Endothelial cell of umbilical vein (primary cell): ENCODE measurements around the gene CDKL5. TPM values are rescaled to one million over a fixed set of nuclear protein-coding genes. Genes with fewer than 3 reads are reported as not detected.

Experiments used
- BruUV-seq: library from RNA; stranded (reverse); fragments of 400-500 nt; replicated peaks from 2 replicates; lab custom pipeline; 2021; lab: Mats Ljungman, UMichigan
- CTCF ChIA-PET: fragments of 300-600, 350-600 bp; sonication (Branson Sonifier 250); formaldehyde crosslinking; loops from one replicate; lab custom pipeline; 2021; ENCODE audit warnings: antibody characterized with exemption, inconsistent platforms; lab: Charles Lee
- POLR2A ChIA-PET: fragments of 300-600, 350-600 bp; sonication (Branson Sonifier 250); formaldehyde crosslinking; loops from one replicate; lab custom pipeline; 2021; ENCODE audit warnings: antibody characterized with exemption, inconsistent platforms; lab: Charles Lee
- DNase-seq: peaks from one replicate; pipeline ENCODE4 v3.0.0-alpha.2; 2011; ENCODE audit warnings: low read depth, low spot score
- FAIRE-seq: peaks from 2 replicates; lab custom pipeline; 2011; peaks lifted over from hg19 to GRCh38; lab: Jason Lieb, UNC
- H2AFZ ChIP-seq: 2 replicates; pipeline ENCODE4 v1.6.0; 2012; ENCODE audit warnings: low read depth, low read length, control low read depth, inconsistent platforms
- H3K27ac ChIP-seq: 2 replicates; pipeline ENCODE4 v1.5.1; 2011; ENCODE audit warnings: low read depth, mild to moderate bottlenecking, control low read depth, low read length, moderate library complexity; ENCODE audit not compliant: insufficient read depth
- H3K27me3 ChIP-seq, 2 experiments: 2 replicates each; pipeline versions ENCODE4 v1.6.0 to v1.6.1; 2011; ENCODE audit warnings: low read length in 2 of 2, mixed read lengths in 1 of 2; ENCODE audit not compliant: control insufficient read depth in 2 of 2, insufficient read depth in 2 of 2
- H3K36me3 ChIP-seq, 2 experiments: 2 replicates in 1 of 2; 3 replicates in 1 of 2; pipeline ENCODE4 v1.5.1; 2011; ENCODE audit warnings: low read length in 2 of 2, mild to moderate bottlenecking in 1 of 2, moderate library complexity in 1 of 2; ENCODE audit not compliant: control insufficient read depth in 2 of 2, insufficient read depth in 2 of 2; ENCODE audit errors: extremely low read depth in 1 of 2
- H3K4me1 ChIP-seq: 3 replicates; pipeline ENCODE4 v1.5.1; 2011; ENCODE audit warnings: mild to moderate bottlenecking, low read length; ENCODE audit not compliant: control insufficient read depth, insufficient read depth; ENCODE audit errors: extremely low read depth
- H3K4me2 ChIP-seq: 2 replicates; pipeline ENCODE4 v1.6.1; 2011; ENCODE audit warnings: low read length, control low read depth, mixed read lengths; ENCODE audit not compliant: insufficient read depth
- H3K4me3 ChIP-seq, 3 experiments: fragments of 200-600 bp in 1 of 3; sonication (generic), shearing (Covaris generic) in 1 of 3; replicated peaks in 1 of 3; 2 replicates each; pipeline ENCODE4 v1.5.1; 2011 to 2016; ENCODE audit warnings: control low read depth in 3 of 3, low read length in 3 of 3, mild to moderate bottlenecking in 2 of 3, inconsistent platforms in 1 of 3, low read depth in 1 of 3, moderate library complexity in 1 of 3; ENCODE audit not compliant: insufficient read depth in 1 of 3
- H3K79me2 ChIP-seq: 2 replicates; pipeline ENCODE4 v1.6.0; 2012; ENCODE audit warnings: low read length, inconsistent platforms; ENCODE audit not compliant: control insufficient read depth, insufficient read depth
- H3K9ac ChIP-seq: replicated peaks from 2 replicates; pipeline ENCODE3; 2011; ENCODE audit warnings: low read length, control low read depth; ENCODE audit not compliant: insufficient read depth; ENCODE audit errors: extremely low read depth
- H3K9me1 ChIP-seq: replicated peaks from 3 replicates; pipeline ENCODE4 v1.6.0; 2011; ENCODE audit warnings: mild to moderate bottlenecking, low read length; ENCODE audit not compliant: control insufficient read depth, insufficient read depth; ENCODE audit errors: extremely low read depth
- H3K9me3 ChIP-seq: replicated peaks from 2 replicates; pipeline ENCODE4 v1.5.1; 2012; ENCODE audit warnings: low read length, inconsistent platforms; ENCODE audit not compliant: control insufficient read depth, insufficient read depth
- H4K20me1 ChIP-seq: replicated peaks from 2 replicates; pipeline ENCODE3; 2011; ENCODE audit warnings: mild to moderate bottlenecking, low read length; ENCODE audit not compliant: control insufficient read depth, insufficient read depth; ENCODE audit errors: extremely low read depth
- EZH2 ChIP-seq: IDR thresholded peaks from 2 replicates; pipeline ENCODE4 v1.6.1; 2012; ENCODE audit warnings: borderline replicate concordance, low read depth, mild to moderate bottlenecking, moderate library complexity, low read length, inconsistent platforms; ENCODE audit not compliant: severe bottlenecking
- FOS ChIP-seq: IDR thresholded peaks from 2 replicates; pipeline ENCODE4 v1.6.1; 2011; ENCODE audit warnings: mild to moderate bottlenecking, low read length, moderate library complexity, borderline replicate concordance; ENCODE audit not compliant: insufficient read depth
- GATA2 ChIP-seq: IDR thresholded peaks from 2 replicates; pipeline ENCODE4 v1.7.0; 2011; ENCODE audit warnings: low read depth, mild to moderate bottlenecking, moderate library complexity, mixed read lengths, low read length; ENCODE audit not compliant: insufficient read length, insufficient read depth
- JUN ChIP-seq: IDR thresholded peaks from 2 replicates; pipeline ENCODE4 v1.6.1; 2011; ENCODE audit warnings: borderline replicate concordance, low read depth; ENCODE audit not compliant: insufficient read length, insufficient read depth
- MYC ChIP-seq: IDR thresholded peaks from one replicate; pipeline ENCODE4 v1.6.1; 2011; ENCODE audit warnings: mild to moderate bottlenecking, low read depth, low read length
- POLR2A ChIP-seq: IDR thresholded peaks from 2 replicates; pipeline ENCODE4 v1.6.1; 2012; ENCODE audit warnings: low read depth, mild to moderate bottlenecking, control low read depth, low read length
- POLR2AphosphoS5 ChIP-seq: IDR thresholded peaks from 2 replicates; pipeline ENCODE4 v1.6.1; 2012; ENCODE audit warnings: low read depth, mild to moderate bottlenecking, control low read depth, low read length, moderate library complexity; ENCODE audit not compliant: insufficient read depth
- dilution Hi-C: fragments of 300-500 bp; cut with MboI; formaldehyde crosslinking; loops from one replicate; pipeline ENCODE4 v1.15.0; 2019; ENCODE audit warnings: low sequenced_read_pairs; ENCODE audit not compliant: extremely low pct_ligation_motif_present
- intact Hi-C: fragments of 100-400 bp; cut with micrococcal nuclease; formaldehyde crosslinking; loops from one replicate; pipeline ENCODE4 v1.10.0; 2022
- polyA plus RNA-seq, 4 experiments: library from polyadenylated mRNA; depleted of rRNA in 3 of 4; stranded (reverse) in 3 of 4; unstranded in 1 of 4; fragments of >200 nt; gene quantifications; 2 replicates each; pipeline versions ENCODE4 v1.2.1 to v1.2.3, GENCODE V29; 2011 to 2012; ENCODE audit warnings: missing spikeins in 1 of 4
- total RNA-seq: library from RNA; stranded (reverse); gene quantifications from 2 replicates; pipeline ENCODE4 v1.2.3, GENCODE V29; 2021
- TF ChIP-seq, protein P1 (sequence below), 2 donors: IDR thresholded peaks; 1 replicate in 1 of 2; 2 replicates in 1 of 2; pipeline ENCODE4 v1.5.1; 2011; ENCODE audit warnings: low read length in 2 of 2, mild to moderate bottlenecking in 2 of 2, moderate library complexity in 2 of 2, control low read depth in 1 of 2, inconsistent platforms in 1 of 2, low read depth in 1 of 2; ENCODE audit not compliant: insufficient read depth in 1 of 2; ENCODE audit errors: extremely low read depth in 1 of 2
- TF ChIP-seq, protein P2 (sequence below): IDR thresholded peaks from 2 replicates; pipeline ENCODE4 v1.6.1; 2011; ENCODE audit not compliant: insufficient read depth, insufficient read length

Gene CDKL5
- total and polyA plus RNA-seq, 2 donors (not counting 3 experiments of a cell fraction or from before 2014, with no cell fraction given), result 1.5 to 4.3 TPM

DNA sequence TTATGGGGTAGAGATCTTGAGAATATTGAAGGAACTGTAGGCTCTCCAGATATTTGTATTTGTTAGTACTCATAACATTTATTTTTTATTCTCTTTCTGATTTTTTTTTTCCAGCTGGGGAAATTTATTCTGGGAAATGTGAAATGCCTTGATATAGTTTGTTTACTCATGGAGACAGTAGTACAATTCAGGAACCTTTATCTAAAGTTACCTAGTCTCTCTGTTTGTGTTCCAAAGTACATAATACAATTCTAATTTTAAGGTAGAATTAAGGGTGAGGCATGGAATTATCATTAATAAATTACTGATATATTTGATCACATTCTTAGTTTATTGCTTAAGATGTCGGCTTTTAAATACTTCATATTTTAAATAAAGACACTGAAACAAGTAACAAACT lies 132.5 kb downstream of the CDKL5 start:
- Histone ChIP-seq H2AFZ (no peak overlapping the region), H4K20me1 (no peaks in the 10 kb centered on the region), H3K4me3 (no peak overlapping the region), H3K4me1 (no peaks in the 10 kb centered on the region), H3K79me2 (no peaks in the 10 kb centered on the region), H3K27me3 (no peaks in the 10 kb centered on the region), H3K9me1 (no peaks in the 10 kb centered on the region), H3K4me2 (no peak overlapping the region), H3K9me3 (no peaks in the 10 kb centered on the region), H3K27ac (no peak overlapping the region), H3K9ac (no peak overlapping the region), H3K36me3 (no peaks in the 10 kb centered on the region)
- ChIA-PET CTCF (no interaction called here), POLR2A (no interaction called here)
- TF ChIP-seq, protein P1, sequence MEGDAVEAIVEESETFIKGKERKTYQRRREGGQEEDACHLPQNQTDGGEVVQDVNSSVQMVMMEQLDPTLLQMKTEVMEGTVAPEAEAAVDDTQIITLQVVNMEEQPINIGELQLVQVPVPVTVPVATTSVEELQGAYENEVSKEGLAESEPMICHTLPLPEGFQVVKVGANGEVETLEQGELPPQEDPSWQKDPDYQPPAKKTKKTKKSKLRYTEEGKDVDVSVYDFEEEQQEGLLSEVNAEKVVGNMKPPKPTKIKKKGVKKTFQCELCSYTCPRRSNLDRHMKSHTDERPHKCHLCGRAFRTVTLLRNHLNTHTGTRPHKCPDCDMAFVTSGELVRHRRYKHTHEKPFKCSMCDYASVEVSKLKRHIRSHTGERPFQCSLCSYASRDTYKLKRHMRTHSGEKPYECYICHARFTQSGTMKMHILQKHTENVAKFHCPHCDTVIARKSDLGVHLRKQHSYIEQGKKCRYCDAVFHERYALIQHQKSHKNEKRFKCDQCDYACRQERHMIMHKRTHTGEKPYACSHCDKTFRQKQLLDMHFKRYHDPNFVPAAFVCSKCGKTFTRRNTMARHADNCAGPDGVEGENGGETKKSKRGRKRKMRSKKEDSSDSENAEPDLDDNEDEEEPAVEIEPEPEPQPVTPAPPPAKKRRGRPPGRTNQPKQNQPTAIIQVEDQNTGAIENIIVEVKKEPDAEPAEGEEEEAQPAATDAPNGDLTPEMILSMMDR (IDR thresholded peaks at IDR 0.05; ENCODE audit: extremely low read depth in 1 of 2, insufficient read depth in 1 of 2, low read depth in 1 of 2, low read length in 2 of 2), result no peak
- TF ChIP-seq POLR2A (no peak), GATA2 (no peak), MYC (no peak), EZH2 (no peak), FOS (no peak), JUN (no peak), POLR2AphosphoS5 (no peak)
- TF ChIP-seq, protein P2, sequence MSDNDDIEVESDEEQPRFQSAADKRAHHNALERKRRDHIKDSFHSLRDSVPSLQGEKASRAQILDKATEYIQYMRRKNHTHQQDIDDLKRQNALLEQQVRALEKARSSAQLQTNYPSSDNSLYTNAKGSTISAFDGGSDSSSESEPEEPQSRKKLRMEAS, result no peak
- no peak for DNase-seq
- dilution Hi-C loops (no loop called here), intact Hi-C loops (no loop called here)
- BruUV-seq, result no TSS peak
- no peak for FAIRE-seq
